B cell (primary cell): ENCODE results near the gene CCNI2.

Experiments
- EZH2 ChIP-seq: IDR thresholded peaks from 2 replicates; pipeline ENCODE4 v1.6.1; 2012; ENCODE audit warnings: borderline replicate concordance, low read depth, mild to moderate bottlenecking, moderate library complexity, low read length; ENCODE audit not compliant: insufficient read depth, poor library complexity, severe bottlenecking
- TF ChIP-seq, protein P1 (sequence below): fragments of 200-600 bp; IDR thresholded peaks from one replicate; pipeline ENCODE4 v1.8.0; 2022; ENCODE audit warnings: antibody characterized with exemption, mild to moderate bottlenecking

GRCh38 chr5:132760049-132760420 is 12.8 kb downstream of the CCNI2 start:
- TF ChIP-seq, protein P1, sequence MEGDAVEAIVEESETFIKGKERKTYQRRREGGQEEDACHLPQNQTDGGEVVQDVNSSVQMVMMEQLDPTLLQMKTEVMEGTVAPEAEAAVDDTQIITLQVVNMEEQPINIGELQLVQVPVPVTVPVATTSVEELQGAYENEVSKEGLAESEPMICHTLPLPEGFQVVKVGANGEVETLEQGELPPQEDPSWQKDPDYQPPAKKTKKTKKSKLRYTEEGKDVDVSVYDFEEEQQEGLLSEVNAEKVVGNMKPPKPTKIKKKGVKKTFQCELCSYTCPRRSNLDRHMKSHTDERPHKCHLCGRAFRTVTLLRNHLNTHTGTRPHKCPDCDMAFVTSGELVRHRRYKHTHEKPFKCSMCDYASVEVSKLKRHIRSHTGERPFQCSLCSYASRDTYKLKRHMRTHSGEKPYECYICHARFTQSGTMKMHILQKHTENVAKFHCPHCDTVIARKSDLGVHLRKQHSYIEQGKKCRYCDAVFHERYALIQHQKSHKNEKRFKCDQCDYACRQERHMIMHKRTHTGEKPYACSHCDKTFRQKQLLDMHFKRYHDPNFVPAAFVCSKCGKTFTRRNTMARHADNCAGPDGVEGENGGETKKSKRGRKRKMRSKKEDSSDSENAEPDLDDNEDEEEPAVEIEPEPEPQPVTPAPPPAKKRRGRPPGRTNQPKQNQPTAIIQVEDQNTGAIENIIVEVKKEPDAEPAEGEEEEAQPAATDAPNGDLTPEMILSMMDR, result no peak
- no peak for TF ChIP-seq EZH2
